ENCODE results near the gene SLCO4A1. TPM values are rescaled to one million over a fixed set of nuclear protein-coding genes. Genes with fewer than 3 reads are reported as not detected.
A peak's percentile ranks its signal among the peaks of the same experiment; 100 is the strongest.

The SLCO4A1 gene
- total RNA-seq, 5 donors from 2014 or later (not counting 1 experiment from before 2014, with no cell fraction given): 0.98 to 7.2 (median 5.4) TPM

DNA sequence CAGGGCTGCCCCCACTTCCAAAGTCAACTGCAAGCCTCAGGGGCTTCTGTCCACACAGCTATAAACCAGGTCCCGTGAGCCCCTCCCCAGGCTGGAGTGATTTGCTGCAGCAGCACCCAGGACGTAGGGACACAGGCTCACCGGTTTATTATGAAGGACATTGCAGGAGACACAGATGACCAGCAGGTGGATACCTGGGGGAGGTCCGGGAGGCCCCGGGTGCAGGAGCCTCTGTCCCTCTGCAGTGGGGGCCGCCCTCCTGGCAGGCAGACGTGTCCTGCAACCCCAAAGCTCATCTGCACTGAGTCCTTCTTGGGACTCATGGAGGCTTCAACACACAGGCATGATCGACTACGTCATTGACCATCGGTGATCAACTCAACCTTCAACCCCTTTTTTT, 51.8 kb downstream of the SLCO4A1 start:
- 90% methylated on average over 9 of the region's 10 CpGs for WGBS (ENCODE audit: insufficient coverage)
- POLR2A ChIA-PET: no interaction called here
- H3K9me3 Mint-ChIP-seq: no peaks in the 10 kb centered on the region
- no peaks in the 10 kb centered on the region for H3K9me3 ChIP-seq
- H3K4me3 Mint-ChIP-seq: no peak overlapping the region
- H3K36me3 ChIP-seq (ENCODE audit: control insufficient read depth in 2 of 2, extremely low read depth in 1 of 2, insufficient read depth in 1 of 2, low read length in 1 of 2): no peaks in the 10 kb centered on the region
- peaks cover 3 to 7% of the 10 kb centered on the region in 2 donors for H3K27me3 Mint-ChIP-seq
- H3K27me3 ChIP-seq (replicated peaks in 1 of 2; ENCODE audit: control insufficient read depth in 2 of 2, extremely low read depth in 1 of 2, insufficient read depth in 2 of 2, low read length in 1 of 2): peaks cover 0 to 45% of the 10 kb centered on the region in 2 experiments
- no peak overlapping the region for H3K27ac ChIP-seq (ENCODE audit: low read length)
- no peak overlapping the region for H3K4me3 ChIP-seq (ENCODE audit: control insufficient read depth in 1 of 2, extremely low read depth in 1 of 2, low read length in 1 of 2)
- peaks cover 0 to 2% (median 2%) of the 10 kb centered on the region in 3 donors for H3K4me1 Mint-ChIP-seq
- DNase-seq: no peak
- CTCF ChIA-PET: no interaction called here
- H3K36me3 Mint-ChIP-seq: no peaks in the 10 kb centered on the region
- ATAC-seq (replicated peaks in 1 of 4): no peak
- no peak overlapping the region for H3K27ac Mint-ChIP-seq
- H3K4me1 ChIP-seq (ENCODE audit: control insufficient read depth in 1 of 2, extremely low read depth in 1 of 2, insufficient read depth in 2 of 2, low read length in 2 of 2): peaks cover 2 to 13% of the 10 kb centered on the region in 2 experiments

GRCh38 chr20:62694868-62695267, 52.6 kb downstream of the SLCO4A1 start:
- Mint-ChIP-seq H3K27me3 (peaks cover 3 to 7% of the 10 kb centered on the region in 2 donors), H3K36me3 (no peaks in the 10 kb centered on the region), H3K4me1 (peaks cover 0 to 2% (median 2%) of the 10 kb centered on the region in 3 donors), H3K4me3 (no peak overlapping the region), H3K27ac (no peak overlapping the region), H3K9me3 (no peaks in the 10 kb centered on the region)
- no peak for DNase-seq
- Histone ChIP-seq H3K9me3 (no peaks in the 10 kb centered on the region), H3K27me3 (replicated peaks in 1 of 2; ENCODE audit: control insufficient read depth in 2 of 2, extremely low read depth in 1 of 2, insufficient read depth in 2 of 2, low read length in 1 of 2) (peaks cover 0 to 37% of the 10 kb centered on the region in 2 experiments), H3K36me3 (ENCODE audit: control insufficient read depth in 2 of 2, extremely low read depth in 1 of 2, insufficient read depth in 1 of 2, low read length in 1 of 2) (no peaks in the 10 kb centered on the region), H3K27ac (ENCODE audit: low read length) (no peak overlapping the region), H3K4me1 (ENCODE audit: control insufficient read depth in 1 of 2, extremely low read depth in 1 of 2, insufficient read depth in 2 of 2, low read length in 2 of 2) (peaks cover 2 to 13% of the 10 kb centered on the region in 2 experiments), H3K4me3 (ENCODE audit: control insufficient read depth in 1 of 2, extremely low read depth in 1 of 2, low read length in 1 of 2) (no peak overlapping the region)
- POLR2A ChIA-PET: no interaction called here
- 77% methylated on average over 15 of the region's 15 CpGs for WGBS (ENCODE audit: insufficient coverage)
- ATAC-seq (replicated peaks in 1 of 4): no peak
- CTCF ChIA-PET: no interaction called here

DNA sequence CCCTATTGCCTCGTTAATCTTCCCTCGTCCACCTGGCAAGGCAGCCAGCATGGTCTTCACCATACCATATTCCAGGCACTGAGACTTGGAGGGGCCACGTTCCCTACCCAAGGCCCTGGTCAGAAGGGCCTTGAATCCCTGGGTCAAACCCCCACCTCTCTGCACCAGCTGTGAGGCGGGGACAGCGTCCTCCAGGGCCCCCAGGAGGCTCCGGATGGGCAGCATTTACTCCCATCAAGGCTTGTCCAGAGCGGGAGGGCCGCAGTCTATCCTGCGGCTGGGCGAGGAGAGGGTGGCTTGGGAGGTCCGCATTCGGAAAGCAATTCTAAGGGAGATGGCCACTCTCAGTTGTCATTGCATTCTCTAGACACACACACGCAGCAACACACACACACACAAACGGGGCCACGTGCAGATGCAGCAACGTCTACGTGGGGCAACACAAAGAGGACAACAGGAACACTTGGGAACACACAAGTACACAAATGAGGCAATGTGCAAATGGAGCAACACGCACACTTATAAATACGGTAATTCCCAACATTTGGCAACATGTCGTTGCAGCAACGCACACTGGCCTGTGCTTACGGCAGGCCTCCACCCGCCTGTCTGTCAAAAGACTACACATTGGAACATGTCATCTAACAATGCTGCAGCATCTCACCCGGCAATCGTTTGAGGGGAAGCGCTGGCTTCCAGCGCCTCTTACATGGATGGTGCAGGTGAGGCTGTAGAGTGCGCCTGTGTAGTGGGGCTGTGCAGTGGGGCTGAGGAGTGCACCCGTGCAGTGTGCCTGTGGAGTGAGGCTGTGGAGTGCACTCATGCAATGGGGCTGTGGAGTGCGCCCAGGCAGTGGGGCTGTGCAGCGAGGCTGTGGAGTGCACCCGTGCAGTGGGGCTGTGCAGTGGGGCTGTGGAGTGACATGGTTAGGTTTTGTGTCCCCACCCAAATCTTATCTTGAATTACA, 53.4 kb downstream of the SLCO4A1 start:
- DNase-seq (no peak), ATAC-seq (replicated peaks in 1 of 4) (no peak)
- Mint-ChIP-seq H3K4me1 (peaks cover 0 to 2% (median 2%) of the 10 kb centered on the region in 3 donors), H3K36me3 (no peaks in the 10 kb centered on the region), H3K27me3 (peaks cover 0 to 7% of the 10 kb centered on the region in 2 donors), H3K4me3 (no peak overlapping the region), H3K9me3 (no peaks in the 10 kb centered on the region), H3K27ac (no peak overlapping the region)
- ChIA-PET POLR2A (no interaction called here), CTCF (no interaction called here)
- no peaks in the 10 kb centered on the region for H3K36me3 ChIP-seq (ENCODE audit: control insufficient read depth in 2 of 2, extremely low read depth in 1 of 2, insufficient read depth in 1 of 2, low read length in 1 of 2)
- H3K27me3 ChIP-seq (replicated peaks in 1 of 2; ENCODE audit: control insufficient read depth in 2 of 2, extremely low read depth in 1 of 2, insufficient read depth in 2 of 2, low read length in 1 of 2): peaks cover 0 to 30% of the 10 kb centered on the region in 2 experiments
- 85% methylated on average over 29 of the region's 32 CpGs for WGBS (ENCODE audit: insufficient coverage)
- H3K9me3 ChIP-seq: no peaks in the 10 kb centered on the region
- H3K4me1 ChIP-seq (ENCODE audit: control insufficient read depth in 1 of 2, extremely low read depth in 1 of 2, insufficient read depth in 2 of 2, low read length in 2 of 2): peaks cover 2 to 13% of the 10 kb centered on the region in 2 experiments
- no peak overlapping the region for H3K27ac ChIP-seq (ENCODE audit: low read length)
- H3K4me3 ChIP-seq (ENCODE audit: control insufficient read depth in 1 of 2, extremely low read depth in 1 of 2, low read length in 1 of 2): no peak overlapping the region

GRCh38 chr20:62696434-62696957, 54.2 kb downstream of the SLCO4A1 start:
- DNase-seq (no peak), ATAC-seq (replicated peaks in 1 of 4) (peak in 1 of 4 experiments; percentile 6)
- H3K9me3 Mint-ChIP-seq: no peaks in the 10 kb centered on the region
- H3K36me3 Mint-ChIP-seq: no peaks in the 10 kb centered on the region
- H3K4me1 ChIP-seq (ENCODE audit: control insufficient read depth in 1 of 2, extremely low read depth in 1 of 2, insufficient read depth in 2 of 2, low read length in 2 of 2): peaks cover 2 to 13% of the 10 kb centered on the region in 2 experiments
- peaks cover 0 to 5% of the 10 kb centered on the region in 2 donors for H3K27me3 Mint-ChIP-seq
- POLR2A ChIA-PET: no interaction called here
- peaks cover 0 to 2% (median 2%) of the 10 kb centered on the region in 3 donors for H3K4me1 Mint-ChIP-seq
- CTCF ChIA-PET: no interaction called here
- no peaks in the 10 kb centered on the region for H3K36me3 ChIP-seq (ENCODE audit: control insufficient read depth in 2 of 2, extremely low read depth in 1 of 2, insufficient read depth in 1 of 2, low read length in 1 of 2)
- H3K27ac Mint-ChIP-seq: no peak overlapping the region
- H3K4me3 Mint-ChIP-seq: no peak overlapping the region
- H3K27me3 ChIP-seq (replicated peaks in 1 of 2; ENCODE audit: control insufficient read depth in 2 of 2, extremely low read depth in 1 of 2, insufficient read depth in 2 of 2, low read length in 1 of 2): peaks cover 0 to 28% of the 10 kb centered on the region in 2 experiments
- no peaks in the 10 kb centered on the region for H3K9me3 ChIP-seq
- no peak overlapping the region for H3K4me3 ChIP-seq (ENCODE audit: control insufficient read depth in 1 of 2, extremely low read depth in 1 of 2, low read length in 1 of 2)
- 44% methylated on average over 3 of the region's 16 CpGs for WGBS (ENCODE audit: insufficient coverage)
- H3K27ac ChIP-seq (ENCODE audit: low read length): no peak overlapping the region

- CTCF ChIA-PET: no interaction called here
- ATAC-seq (replicated peaks in 1 of 4): no peak
- no peak overlapping the region for H3K27ac Mint-ChIP-seq
These were observed 54.7 kb downstream of the SLCO4A1 start for GRCh38 chr20:62696989-62697388.

GRCh38 chr20:62697468-62697912, 55.2 kb downstream of the SLCO4A1 start:
- Histone ChIP-seq H3K4me1 (ENCODE audit: control insufficient read depth in 1 of 2, extremely low read depth in 1 of 2, insufficient read depth in 2 of 2, low read length in 2 of 2) (peaks cover 2 to 13% of the 10 kb centered on the region in 2 experiments), H3K36me3 (ENCODE audit: control insufficient read depth in 2 of 2, extremely low read depth in 1 of 2, insufficient read depth in 1 of 2, low read length in 1 of 2) (no peaks in the 10 kb centered on the region), H3K4me3 (ENCODE audit: control insufficient read depth in 1 of 2, extremely low read depth in 1 of 2, low read length in 1 of 2) (no peak overlapping the region), H3K27me3 (replicated peaks in 1 of 2; ENCODE audit: control insufficient read depth in 2 of 2, extremely low read depth in 1 of 2, insufficient read depth in 2 of 2, low read length in 1 of 2) (peaks cover 0 to 22% of the 10 kb centered on the region in 2 experiments), H3K9me3 (no peaks in the 10 kb centered on the region), H3K27ac (ENCODE audit: low read length) (no peak overlapping the region)
- ChIA-PET CTCF (no interaction called here), POLR2A (no interaction called here)
- no peaks in the 10 kb centered on the region for H3K36me3 Mint-ChIP-seq
- no peak overlapping the region for H3K4me3 Mint-ChIP-seq
- DNase-seq: no peak
- 98% methylated on average over 7 of the region's 11 CpGs for WGBS (ENCODE audit: insufficient coverage)
- H3K4me1 Mint-ChIP-seq: peaks cover 0 to 2% (median 2%) of the 10 kb centered on the region in 3 donors
- peaks cover 0 to 3% of the 10 kb centered on the region in 2 donors for H3K27me3 Mint-ChIP-seq
- H3K9me3 Mint-ChIP-seq: no peaks in the 10 kb centered on the region
- no peak for ATAC-seq (replicated peaks in 1 of 4)
- H3K27ac Mint-ChIP-seq: no peak overlapping the region

More at GRCh38 chr20:62696989-62697388, 54.7 kb downstream of the SLCO4A1 start:
- Mint-ChIP-seq H3K4me1 (peaks cover 0 to 2% (median 2%) of the 10 kb centered on the region in 3 donors), H3K27me3 (peaks cover 0 to 3% of the 10 kb centered on the region in 2 donors), H3K9me3 (no peaks in the 10 kb centered on the region), H3K4me3 (no peak overlapping the region), H3K36me3 (no peaks in the 10 kb centered on the region)
- WGBS (ENCODE audit: insufficient coverage): 89% methylated on average over 8 of the region's 10 CpGs
- Histone ChIP-seq H3K27ac (ENCODE audit: low read length) (no peak overlapping the region), H3K4me3 (ENCODE audit: control insufficient read depth in 1 of 2, extremely low read depth in 1 of 2, low read length in 1 of 2) (no peak overlapping the region), H3K36me3 (ENCODE audit: control insufficient read depth in 2 of 2, extremely low read depth in 1 of 2, insufficient read depth in 1 of 2, low read length in 1 of 2) (no peaks in the 10 kb centered on the region), H3K4me1 (ENCODE audit: control insufficient read depth in 1 of 2, extremely low read depth in 1 of 2, insufficient read depth in 2 of 2, low read length in 2 of 2) (peaks cover 2 to 13% of the 10 kb centered on the region in 2 experiments), H3K9me3 (no peaks in the 10 kb centered on the region), H3K27me3 (replicated peaks in 1 of 2; ENCODE audit: control insufficient read depth in 2 of 2, extremely low read depth in 1 of 2, insufficient read depth in 2 of 2, low read length in 1 of 2) (peaks cover 0 to 26% of the 10 kb centered on the region in 2 experiments)
- DNase-seq: no peak
- POLR2A ChIA-PET: no interaction called here
